Panc1 (cell line): Measurements from ENCODE around the gene HSBP1L1.
A peak's percentile ranks its signal among the peaks of the same experiment; 100 is the strongest.

ENCODE experiments used
- POLR2AphosphoS5 ChIP-seq: IDR thresholded peaks from 2 replicates; pipeline ENCODE4 v1.6.1; 2012; ENCODE audit warnings: mild to moderate bottlenecking, low read depth, low read length, moderate library complexity
- SIN3A ChIP-seq: IDR thresholded peaks from 2 replicates; pipeline ENCODE4 v1.6.1; 2012; ENCODE audit warnings: low read depth, mild to moderate bottlenecking, low read length, moderate library complexity, borderline replicate concordance; ENCODE audit not compliant: insufficient read depth
- TF ChIP-seq, protein P1 (sequence below): fragments of 450-650 bp; IDR thresholded peaks from 2 replicates; pipeline ENCODE4 v1.5.1; 2017; ENCODE audit warnings: mild to moderate bottlenecking

DNA sequence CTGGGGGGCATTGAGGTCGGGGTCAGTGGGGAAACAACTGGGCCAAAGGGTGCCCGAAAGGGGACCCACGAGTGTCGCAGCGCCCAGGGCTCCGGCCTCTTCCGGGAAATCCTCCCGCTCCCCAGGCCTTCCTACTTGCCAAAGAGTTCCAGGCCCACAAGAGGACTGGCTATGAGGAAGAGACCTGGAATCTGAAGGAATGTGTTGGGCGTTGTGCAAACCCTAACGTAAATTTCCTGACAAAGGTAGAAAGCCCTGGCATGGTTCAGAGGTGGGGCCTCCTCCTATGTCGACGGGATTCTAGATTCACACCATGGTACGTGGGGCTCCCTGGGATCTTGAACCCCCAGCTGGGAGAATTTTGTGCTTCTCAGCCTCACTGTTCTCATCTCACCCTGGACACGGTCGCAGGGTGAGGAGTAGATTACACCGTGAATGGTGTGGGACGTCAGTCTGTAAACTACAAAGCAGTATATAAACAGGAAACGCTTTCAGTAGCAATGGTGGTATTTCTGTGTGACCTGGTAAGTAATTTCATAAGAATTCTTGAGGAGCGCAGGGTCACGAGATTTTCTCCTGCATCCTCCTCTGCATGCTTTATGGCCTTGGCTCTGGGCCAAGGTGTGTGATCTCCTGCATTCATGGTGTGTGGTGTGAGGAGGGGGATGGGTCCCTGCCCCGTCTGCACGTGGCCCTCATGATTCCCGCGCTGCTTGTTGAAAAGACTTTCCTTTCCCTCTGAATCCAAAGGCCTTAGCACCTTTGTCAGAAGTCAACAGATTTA lies 868 bp downstream of the HSBP1L1 start:
- TF ChIP-seq, protein P1, sequence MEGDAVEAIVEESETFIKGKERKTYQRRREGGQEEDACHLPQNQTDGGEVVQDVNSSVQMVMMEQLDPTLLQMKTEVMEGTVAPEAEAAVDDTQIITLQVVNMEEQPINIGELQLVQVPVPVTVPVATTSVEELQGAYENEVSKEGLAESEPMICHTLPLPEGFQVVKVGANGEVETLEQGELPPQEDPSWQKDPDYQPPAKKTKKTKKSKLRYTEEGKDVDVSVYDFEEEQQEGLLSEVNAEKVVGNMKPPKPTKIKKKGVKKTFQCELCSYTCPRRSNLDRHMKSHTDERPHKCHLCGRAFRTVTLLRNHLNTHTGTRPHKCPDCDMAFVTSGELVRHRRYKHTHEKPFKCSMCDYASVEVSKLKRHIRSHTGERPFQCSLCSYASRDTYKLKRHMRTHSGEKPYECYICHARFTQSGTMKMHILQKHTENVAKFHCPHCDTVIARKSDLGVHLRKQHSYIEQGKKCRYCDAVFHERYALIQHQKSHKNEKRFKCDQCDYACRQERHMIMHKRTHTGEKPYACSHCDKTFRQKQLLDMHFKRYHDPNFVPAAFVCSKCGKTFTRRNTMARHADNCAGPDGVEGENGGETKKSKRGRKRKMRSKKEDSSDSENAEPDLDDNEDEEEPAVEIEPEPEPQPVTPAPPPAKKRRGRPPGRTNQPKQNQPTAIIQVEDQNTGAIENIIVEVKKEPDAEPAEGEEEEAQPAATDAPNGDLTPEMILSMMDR = no peak
- TF ChIP-seq SIN3A (no peak), POLR2AphosphoS5 (peak; percentile 86)
